ENCODE results near the gene PKP4.
A peak's percentile ranks its signal among the peaks of the same experiment; 100 is the strongest.
"Not testable (repeated sequence)": the region's sequence is repeated elsewhere in the genome, so short reads cannot be mapped to it uniquely, and the experiment has no call there.

PKP4 gene, protein sequence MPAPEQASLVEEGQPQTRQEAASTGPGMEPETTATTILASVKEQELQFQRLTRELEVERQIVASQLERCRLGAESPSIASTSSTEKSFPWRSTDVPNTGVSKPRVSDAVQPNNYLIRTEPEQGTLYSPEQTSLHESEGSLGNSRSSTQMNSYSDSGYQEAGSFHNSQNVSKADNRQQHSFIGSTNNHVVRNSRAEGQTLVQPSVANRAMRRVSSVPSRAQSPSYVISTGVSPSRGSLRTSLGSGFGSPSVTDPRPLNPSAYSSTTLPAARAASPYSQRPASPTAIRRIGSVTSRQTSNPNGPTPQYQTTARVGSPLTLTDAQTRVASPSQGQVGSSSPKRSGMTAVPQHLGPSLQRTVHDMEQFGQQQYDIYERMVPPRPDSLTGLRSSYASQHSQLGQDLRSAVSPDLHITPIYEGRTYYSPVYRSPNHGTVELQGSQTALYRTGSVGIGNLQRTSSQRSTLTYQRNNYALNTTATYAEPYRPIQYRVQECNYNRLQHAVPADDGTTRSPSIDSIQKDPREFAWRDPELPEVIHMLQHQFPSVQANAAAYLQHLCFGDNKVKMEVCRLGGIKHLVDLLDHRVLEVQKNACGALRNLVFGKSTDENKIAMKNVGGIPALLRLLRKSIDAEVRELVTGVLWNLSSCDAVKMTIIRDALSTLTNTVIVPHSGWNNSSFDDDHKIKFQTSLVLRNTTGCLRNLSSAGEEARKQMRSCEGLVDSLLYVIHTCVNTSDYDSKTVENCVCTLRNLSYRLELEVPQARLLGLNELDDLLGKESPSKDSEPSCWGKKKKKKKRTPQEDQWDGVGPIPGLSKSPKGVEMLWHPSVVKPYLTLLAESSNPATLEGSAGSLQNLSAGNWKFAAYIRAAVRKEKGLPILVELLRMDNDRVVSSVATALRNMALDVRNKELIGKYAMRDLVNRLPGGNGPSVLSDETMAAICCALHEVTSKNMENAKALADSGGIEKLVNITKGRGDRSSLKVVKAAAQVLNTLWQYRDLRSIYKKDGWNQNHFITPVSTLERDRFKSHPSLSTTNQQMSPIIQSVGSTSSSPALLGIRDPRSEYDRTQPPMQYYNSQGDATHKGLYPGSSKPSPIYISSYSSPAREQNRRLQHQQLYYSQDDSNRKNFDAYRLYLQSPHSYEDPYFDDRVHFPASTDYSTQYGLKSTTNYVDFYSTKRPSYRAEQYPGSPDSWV

DNA sequence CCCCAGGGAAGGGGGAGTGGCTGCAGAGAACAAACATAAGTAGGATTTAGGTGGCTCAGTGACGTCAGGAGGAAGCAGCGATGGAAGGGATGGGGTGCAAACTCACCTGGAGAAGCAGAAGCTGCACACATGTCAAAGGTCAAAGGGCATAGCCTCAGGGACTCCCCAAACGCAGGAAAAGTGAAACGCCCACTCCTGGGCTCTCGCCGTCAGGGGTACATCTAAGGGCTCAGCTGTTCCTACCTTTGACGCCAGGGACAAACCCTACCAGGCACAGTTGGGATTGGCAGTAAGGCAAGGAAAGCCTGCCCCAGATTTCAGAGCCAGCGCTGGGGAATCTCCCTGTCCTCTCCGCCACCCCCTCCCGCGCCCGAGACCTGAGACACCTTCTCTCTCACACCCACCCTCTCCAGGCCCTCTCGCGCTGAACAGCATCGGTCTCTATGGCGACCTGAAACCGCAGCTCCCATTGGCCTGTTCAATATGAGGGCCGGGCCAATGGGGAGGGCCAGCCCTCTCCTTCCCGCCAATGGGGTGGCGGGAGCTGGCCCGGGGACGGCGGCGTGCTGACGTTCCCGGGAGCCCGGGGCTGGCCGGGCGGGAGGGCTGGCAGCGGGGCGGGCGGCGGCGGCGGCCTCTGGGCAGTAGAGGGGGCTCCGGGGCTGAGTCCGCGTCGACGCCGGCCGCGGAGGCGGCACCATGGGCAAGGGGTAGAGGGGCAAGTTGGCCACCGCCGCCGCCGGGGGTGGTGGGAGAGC lies at the start of gene PKP4, which contains the start of gene CCDC148:
TSS of gene PKP4 (plus strand) at position 644 of the 758 bp plus-strand sequence. CDS start 76,233 bp downstream, outside the sequence.
TSS of gene CCDC148 (minus strand) at position 445 of the 758 bp plus-strand sequence. CDS start at position 131, 314 bp downstream.
- peak; percentile 83 for DNase-seq

DNA sequence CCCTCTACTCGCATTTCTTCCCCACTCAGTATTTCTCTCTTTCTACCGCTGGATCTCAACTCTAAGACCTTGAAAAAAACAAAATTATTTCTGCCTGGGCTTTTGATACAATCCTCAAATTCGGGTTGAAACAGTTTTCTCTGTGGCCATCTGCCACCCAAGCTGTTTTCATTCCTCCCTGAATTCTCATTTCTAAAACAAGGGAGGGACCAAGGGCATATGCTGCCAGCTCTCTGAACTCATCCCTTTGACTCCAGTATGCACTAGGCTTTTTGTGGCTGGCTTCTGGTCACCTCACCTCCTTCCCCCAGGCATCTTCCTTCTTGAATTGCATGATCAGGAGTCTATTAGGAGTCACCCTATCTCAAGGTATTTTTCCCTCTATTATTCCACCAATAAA lies 49.7 kb upstream of the PKP4 start:
- DNase-seq, result no peak

DNA sequence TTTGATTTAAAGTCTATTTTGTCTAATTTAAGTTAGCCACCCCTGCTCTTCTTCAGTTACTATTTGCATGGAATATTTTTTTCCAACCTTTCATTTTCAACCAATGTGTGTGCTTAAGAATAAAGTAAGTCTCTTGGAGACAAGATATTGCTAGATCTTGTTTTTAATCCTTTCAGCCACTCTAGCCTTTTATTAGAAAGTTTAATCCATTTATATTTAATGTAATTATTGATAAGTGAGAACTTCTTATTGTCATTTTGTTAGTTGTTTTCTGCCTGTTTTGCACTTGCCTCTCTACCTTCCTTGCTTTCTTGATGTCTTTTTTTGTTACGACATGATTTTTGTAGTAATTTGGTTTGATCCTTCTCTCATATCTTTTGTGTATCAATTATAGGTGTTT lies 46.6 kb upstream of the PKP4 start:
- DNase-seq, result no peak

DNA sequence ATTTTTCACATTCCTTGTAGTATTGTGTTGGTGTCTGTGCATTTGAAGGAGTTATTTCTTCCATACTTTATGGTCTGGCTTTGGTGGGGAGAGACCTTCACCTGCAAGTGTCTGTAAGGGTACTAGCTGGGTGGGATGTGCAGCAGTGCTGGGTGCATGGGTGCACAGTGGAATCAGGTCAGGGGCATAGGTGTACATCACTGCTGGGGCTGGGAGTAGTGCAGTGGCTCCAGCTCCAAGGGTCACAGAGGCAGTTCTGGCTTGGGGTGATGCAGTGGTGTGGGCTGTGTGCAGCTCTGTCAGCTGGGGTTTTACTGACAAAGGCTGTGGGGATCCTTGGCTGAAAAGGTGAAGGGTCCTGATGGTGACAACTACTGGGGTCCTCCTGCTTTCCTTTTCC lies 45.0 kb upstream of the PKP4 start:
- no peak for DNase-seq

DNA sequence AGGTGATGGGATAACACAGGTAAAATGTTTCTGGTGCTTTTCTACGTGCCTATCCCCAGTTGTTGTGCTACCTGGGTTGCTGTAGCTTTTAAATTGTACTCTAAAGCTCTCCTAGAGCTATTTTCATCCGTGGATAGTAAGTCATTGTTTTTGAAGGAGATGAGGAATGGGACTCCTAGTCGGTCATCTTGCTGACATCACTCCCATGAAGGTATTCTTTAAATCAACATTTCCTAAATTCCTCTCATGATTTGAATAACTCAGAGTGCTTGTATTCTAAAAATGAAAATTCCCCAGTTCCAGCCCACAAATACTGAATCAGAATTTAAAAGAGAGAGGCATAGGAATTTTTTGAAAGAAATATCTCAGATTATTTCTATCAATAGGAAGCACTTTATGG lies 44.5 kb upstream of the PKP4 start:
- DNase-seq, result no peak

DNA sequence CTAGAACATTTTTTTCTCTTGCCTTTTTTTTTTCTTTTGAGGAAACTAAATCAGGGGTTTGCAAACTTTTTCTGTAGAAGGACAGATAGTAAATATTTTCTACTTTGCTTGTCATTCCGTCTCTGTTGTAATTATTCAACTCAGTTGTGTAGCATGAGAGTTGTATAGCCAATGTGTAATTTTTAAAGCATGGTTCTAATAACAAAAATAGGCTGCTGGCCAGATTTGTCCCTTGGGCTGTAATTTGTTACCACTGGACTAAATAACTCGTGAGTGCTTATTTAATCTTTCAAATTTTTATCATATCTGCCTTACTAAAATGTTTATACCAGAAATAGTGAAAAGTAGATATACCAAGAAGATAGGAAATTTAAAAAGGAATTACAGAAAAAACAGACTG lies 43.2 kb upstream of the PKP4 start:
- DNase-seq, result no peak

DNA sequence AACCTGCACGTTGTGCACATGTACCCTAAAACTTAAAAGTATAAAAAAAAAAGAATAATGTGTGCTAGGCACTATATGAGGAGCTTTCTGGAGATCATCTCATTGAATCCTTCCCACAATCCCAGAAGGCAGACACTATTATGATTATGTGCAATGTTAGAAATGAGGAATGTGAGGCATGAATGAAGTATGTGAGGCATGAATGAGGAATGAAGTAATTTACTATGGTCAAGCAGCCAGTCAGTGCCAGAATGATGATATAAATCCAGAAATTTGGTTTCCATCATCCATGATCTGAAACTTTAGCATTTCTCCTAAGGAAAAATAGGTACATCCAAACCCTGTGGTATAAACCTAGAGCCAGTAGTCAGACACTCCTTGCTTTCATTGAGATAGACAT lies 42.2 kb upstream of the PKP4 start:
- no peak for DNase-seq

DNA sequence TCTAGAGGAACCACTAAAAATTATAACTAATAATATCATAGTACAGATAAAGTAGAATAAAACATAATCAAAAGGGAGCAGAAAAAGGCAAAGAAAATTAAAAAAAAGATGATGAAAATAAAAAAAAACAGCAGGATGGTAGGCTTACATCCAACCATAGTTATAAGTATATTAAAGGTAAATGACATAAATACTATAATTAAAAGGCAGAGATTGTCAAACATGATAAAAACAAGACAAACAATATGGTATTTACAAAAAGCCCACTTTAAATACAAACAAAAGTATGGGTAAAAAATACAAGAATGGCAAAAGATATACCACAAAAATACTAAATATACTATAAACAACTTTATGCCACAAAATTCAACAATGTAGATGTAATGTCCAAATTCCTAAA lies 24.6 kb upstream of the PKP4 start:
- no peak for DNase-seq

DNA sequence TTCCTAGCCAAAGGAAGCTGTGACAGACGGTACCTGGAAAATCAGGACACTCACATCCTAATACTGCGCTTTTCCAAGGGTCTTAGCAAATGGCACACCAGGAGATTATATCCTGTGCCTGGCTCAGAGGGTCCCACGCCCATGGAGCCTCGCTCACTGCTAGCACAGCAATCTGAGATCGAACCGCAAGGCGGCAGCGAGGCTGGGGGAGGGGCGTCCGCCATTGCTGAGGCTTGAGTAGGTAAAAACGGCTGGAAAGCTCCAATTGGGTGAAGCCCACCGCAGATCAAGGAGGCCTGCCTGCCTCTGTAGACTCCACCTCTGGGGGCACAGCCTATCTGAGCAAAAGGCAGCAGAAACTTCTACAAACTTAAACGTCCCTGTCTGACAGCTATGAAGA lies 23.0 kb upstream of the PKP4 start:
- not testable (repeated sequence) for DNase-seq

DNA sequence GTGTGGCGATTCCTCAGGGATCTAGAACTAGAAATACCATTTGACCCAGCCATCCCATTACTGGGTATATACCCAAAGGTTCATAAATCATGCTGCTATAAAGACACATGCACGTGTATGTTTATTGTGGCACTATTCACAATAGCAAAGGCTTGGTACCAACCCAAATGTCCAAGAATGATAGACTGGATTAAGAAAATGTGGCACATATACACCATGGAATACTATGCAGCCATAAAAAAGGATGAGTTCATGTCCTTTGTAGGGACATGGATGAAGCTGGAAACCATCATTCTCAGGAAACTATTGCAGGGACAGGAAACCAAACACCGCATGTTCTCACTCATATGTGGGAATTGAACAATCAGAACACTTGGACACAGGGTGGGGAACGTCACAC lies 17.7 kb upstream of the PKP4 start:
- DNase-seq, result not testable (repeated sequence)

DNA sequence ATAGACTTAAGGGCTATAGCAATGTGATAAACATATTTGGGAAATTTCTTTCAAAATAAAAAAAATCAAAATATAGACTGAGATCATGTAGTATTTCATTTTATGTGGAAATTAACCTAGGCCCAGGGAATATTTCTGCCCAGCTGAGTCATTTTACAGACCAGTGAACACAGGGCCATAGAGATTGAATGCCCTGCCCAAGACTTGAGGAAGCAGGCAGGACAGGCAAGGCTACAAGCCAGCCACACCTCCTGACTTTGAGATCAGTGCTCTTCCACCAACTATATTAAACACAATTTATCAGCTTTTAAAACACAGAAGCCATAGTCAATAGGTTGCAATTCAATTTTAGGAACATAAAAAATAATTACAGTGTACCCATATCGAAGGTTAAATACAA lies 13.1 kb upstream of the PKP4 start:
- DNase-seq, result no peak

DNA sequence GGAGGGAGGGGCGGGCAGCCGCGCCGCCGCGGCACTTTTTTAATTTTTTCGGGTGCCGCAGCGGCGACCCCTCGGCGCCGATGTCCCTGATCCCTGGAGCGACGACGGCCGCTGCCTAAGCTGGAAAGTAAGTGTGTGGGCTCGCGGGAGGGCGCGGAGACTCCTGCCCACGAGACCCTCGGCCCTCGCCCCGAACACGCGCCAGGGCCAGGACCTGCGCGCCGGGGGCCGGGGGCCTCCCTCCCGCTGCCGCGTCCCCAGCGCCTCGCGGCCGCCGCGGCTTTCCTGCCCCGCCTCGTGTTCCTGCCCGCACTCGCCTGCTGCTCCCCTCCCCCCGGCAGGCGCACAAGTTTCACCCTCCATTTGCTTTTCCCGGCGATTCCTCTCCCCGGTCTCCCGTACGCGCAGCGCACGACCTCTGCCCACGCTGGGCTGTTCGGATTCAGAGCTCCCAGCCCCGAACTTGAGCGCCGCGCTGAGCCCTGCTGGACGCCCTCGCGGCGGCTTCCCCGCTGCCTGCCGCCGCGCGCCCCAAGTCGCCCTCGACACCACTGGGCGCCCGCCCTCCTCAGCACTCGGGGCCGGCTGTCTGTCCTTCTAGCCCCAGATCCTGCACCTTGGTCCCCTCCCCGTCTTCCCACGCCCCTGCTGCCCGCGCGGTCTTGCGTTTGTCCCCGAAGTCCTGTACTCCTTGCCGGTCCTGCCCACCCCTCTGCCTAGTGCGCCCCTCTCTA lies 507 bp downstream of the PKP4 start:
- DNase-seq, result peak; percentile 61

DNA sequence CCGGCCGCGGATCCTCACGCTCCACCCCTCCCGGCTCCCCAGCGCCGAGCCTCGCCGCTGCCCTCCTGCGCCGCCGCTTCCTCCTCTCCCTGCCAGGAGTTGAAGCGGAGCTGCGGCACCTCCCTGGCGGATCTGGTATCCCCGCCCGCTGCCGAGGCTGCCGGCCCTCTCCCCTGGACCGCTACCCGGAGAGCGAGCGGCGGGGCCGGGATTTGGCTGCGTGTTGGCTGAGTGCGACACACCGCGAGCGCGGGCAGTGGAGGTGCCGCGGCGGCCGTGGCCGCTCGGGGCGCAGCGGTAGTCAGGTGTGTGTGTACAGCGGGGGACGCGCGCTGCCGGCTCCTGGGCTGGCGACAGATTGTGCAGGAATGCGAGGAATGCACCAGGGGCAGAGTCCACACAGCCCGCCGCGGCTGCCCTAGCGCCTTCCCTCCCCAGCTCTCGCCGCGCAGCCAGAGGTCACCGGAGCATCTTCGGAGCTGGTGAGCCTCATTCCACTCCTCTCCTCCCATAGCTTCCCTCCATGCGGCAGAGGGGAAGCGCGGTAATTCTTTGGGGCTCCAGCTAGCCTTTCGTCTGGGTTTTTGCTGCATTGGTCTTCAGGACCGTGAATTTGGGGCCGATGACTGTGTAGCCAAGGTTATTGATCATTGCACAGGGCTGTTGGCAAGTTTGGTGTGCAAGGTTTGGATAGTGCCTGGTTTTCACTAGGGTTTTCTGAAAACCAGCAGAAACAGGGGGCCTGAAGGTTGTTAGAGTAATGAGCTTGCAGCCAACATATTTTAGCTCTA lies 1.3 kb downstream of the PKP4 start:
- no peak for DNase-seq

DNA sequence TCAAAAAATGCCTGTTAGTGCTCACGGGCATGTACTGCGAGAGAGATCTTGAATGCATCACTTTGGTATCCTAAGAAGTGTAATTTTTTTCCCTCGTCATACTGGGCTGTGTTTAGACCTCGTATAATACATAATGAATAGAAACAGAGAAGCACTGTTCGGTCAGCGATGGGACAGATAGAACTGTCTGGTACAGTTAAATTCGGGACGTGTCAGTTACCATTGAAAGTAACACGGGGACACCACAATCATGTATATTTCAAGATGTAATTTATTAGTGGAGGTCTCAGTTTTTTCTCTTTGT lies 1.8 kb downstream of the PKP4 start:
- no peak for DNase-seq

DNA sequence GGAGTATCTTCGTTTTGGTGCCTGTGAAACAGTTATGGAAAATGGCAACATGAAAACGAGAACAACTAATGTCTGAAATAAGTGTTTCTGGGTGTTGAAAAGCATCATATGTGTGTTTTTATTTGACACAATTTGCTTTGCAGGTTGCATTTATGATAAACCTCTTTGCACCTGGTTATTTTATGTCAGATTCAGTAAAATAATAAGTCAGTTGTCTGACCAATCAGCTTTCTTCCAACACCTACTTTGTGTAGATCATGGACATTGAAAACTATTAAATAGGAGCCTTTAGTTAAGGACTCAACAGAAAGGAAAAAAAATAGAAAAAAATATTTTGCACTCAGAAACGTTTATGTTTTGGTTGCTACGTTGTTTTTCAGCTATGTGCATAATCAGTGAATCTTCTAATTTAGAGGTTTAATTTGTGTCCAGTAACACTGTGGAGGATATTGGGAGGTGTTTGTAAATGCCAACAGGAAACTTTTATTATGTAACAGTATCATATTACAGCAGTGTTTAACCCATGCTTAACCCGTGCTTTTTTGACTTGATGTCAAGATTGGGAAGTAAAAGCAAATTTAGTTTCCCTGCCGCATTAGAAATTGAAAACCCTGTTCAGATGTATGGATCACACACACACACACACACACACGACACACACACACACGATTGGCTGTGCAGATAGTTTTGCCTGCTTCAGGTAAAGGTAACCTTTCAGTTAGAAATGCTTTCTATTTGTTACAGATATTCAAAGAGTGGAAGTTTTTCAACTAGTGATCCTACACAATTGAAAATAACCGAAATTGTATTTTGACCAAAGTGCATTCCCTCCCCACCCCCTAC lies 2.6 kb downstream of the PKP4 start:
- DNase-seq, result no peak

DNA sequence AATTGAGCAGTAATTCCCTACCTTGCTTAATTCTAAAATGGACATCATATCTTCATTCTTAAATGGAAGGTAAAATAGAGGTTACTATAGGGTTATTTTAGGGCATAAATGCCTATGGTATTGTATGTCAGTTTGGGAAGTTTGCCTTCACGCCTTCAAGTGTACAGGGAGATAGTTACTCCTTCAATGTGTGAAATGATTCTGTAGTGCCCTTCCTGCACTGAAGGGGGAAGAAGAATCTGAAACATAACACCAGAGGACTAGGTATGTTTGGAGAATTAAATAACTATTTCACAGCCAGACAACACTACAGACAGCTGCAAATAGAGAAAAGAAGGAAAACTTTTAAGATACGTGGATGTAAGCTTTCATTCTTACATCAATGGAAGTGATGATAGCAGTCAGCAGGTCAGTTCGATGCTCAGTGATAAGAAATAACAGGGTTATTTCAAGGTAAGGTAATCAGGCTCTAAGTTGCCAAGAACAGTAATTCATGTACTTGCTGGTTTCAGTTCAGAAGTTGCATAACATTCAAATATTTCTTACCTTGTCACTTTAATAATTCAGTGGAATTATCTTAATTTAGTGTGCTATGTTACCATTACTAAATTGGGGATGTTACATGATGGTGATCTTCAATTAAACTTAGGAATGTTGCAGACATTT lies 4.0 kb downstream of the PKP4 start:
- DNase-seq, result no peak

DNA sequence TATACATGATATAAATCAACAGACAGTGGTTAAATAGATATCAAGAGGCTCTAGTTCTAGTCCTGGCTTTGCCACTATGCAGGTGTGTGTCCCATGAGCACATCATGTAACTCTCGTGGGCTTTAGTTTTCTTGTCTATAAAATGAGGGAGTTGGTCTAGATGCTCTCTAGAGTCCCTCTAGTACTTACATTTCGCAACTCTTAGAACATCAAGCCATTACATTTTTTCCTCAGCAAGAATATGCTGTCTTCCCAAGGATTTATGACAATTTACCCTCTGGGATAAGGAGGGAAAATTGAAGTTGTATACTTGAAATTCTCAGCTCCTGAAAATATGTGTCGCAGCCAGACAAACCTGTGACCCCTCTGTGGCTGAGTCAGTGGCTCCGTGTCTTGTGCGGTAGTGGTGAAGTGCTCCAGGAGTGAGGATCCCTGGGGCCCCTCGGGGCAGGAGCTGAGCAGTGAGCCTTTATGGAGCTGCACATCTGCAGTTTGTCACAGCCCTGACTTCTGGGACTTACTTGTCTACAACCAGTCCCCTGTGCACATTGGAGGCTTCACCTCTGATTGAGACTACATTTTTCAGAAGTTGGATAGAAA lies 6.8 kb downstream of the PKP4 start:
- DNase-seq, result no peak

DNA sequence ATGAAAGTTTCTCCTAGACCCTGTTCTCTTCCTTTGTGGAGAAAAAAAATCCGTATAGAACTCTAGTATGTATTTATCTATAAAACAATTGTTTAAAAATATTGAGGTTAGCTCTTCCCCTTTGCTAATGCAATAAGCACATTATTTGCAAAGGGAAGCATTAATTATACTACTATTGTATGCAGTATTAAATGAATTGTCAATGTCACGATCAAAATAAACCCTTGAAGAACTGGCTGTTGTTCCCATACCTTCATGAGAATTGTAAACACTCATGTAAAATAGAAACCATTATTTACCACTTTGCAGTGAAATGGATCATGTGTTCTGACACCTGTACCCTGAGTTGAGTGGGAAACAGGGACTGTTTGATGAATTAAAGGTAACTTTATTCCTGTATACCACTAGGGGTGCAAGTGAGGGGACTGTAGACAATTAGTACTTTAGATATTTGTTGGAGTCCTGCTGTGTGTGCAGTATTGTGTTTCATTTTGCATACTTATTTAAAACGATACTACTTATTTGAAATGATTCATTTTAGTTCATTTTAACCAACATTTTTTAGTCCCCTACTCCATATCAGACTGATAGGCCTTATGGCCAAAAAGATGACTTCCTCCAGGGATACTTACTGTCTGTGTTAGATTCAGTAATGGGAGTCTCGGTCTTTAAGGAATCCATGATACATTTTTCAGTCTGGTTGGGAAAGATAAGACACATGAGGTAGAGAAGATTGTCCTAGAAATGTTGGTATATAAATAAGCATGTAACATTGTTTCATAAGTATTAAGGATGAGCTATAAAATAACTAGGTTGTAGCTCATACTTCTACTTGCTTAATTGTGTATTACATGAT lies 7.9 kb downstream of the PKP4 start:
- DNase-seq, result no peak
